WTC11 (cell line): ENCODE results near the gene GSTT2B. TPM values are rescaled to one million over a fixed set of nuclear protein-coding genes. Genes with fewer than 3 reads are reported as not detected.
"Not testable (repeated sequence)": the region's sequence is repeated elsewhere in the genome, so short reads cannot be mapped to it uniquely, and the experiment has no call there.

Experiments
- ATAC-seq: fragments of 200-7000 bp; cut with Tn5 transposase; 2 replicates; pipeline ENCODE4 v1.10.0; 2021; ENCODE audit warnings: mild to moderate bottlenecking, moderate library complexity
- CTCF ChIA-PET: fragments of 300-600 bp; sonication (Branson Sonifier 250); formaldehyde crosslinking; loops from one replicate; lab custom pipeline; 2021; ENCODE audit warnings: antibody characterized with exemption; lab: Charles Lee
- POLR2A ChIA-PET: fragments of 350-600 bp; sonication (Branson Sonifier 250); formaldehyde crosslinking; loops from one replicate; lab custom pipeline; 2021; ENCODE audit warnings: antibody characterized with exemption; lab: Charles Lee
- DNase-seq: peaks from one replicate; pipeline ENCODE4 v3.0.0; 2021; ENCODE audit warnings: low spot score
- H3K27ac Mint-ChIP-seq: 2 replicates; pipeline ENCODE4 v1.8.0; 2021; ENCODE audit warnings: mixed read lengths
- H3K27me3 Mint-ChIP-seq: 2 replicates; pipeline ENCODE4 v1.8.0; 2021; ENCODE audit warnings: low read depth, mild to moderate bottlenecking, moderate library complexity, mixed read lengths
- H3K36me3 Mint-ChIP-seq: 2 replicates; pipeline ENCODE4 v1.8.0; 2021; ENCODE audit warnings: mixed read lengths
- H3K4me1 Mint-ChIP-seq: 2 replicates; pipeline ENCODE4 v1.8.0; 2022; ENCODE audit warnings: mixed read lengths
- H3K4me3 Mint-ChIP-seq: 2 replicates; pipeline ENCODE4 v1.8.0; 2021; ENCODE audit warnings: mild to moderate bottlenecking, moderate library complexity, mixed read lengths
- H3K9me3 Mint-ChIP-seq: 2 replicates; pipeline ENCODE4 v1.8.0; 2021; ENCODE audit warnings: mixed read lengths
- AFF4 ChIP-seq: sonication (generic); formaldehyde crosslinking; IDR thresholded peaks from 2 replicates; pipeline ENCODE4 v1.8.1; 2023; ENCODE audit warnings: mild to moderate bottlenecking, missing genetic modification reagents, borderline replicate concordance
- GTF2I ChIP-seq: fragments of 250-450 bp; sonication (Bioruptor Pico); conservative IDR thresholded peaks from 2 replicates; pipeline ENCODE4 v1.4.0; 2021; ENCODE audit warnings: mild to moderate bottlenecking
- JAZF1 ChIP-seq: fragments of 250-450 bp; sonication (Bioruptor Pico); IDR thresholded peaks from 2 replicates; pipeline ENCODE4 v1.9.0; 2021; ENCODE audit warnings: moderate library complexity, mild to moderate bottlenecking, inconsistent platforms
- JUN ChIP-seq: sonication (generic); formaldehyde crosslinking; IDR thresholded peaks from 2 replicates; pipeline ENCODE4 v1.8.0; 2023; ENCODE audit warnings: mild to moderate bottlenecking, missing genetic modification reagents
- ZNF121 ChIP-seq: sonication (generic); formaldehyde crosslinking; IDR thresholded peaks from 2 replicates; pipeline ENCODE4 v1.8.0; 2023; ENCODE audit warnings: missing genetic modification reagents
- ZNF219 ChIP-seq: sonication (generic); formaldehyde crosslinking; IDR thresholded peaks from 2 replicates; pipeline ENCODE4 v1.8.0; 2023; ENCODE audit warnings: missing genetic modification reagents, mild to moderate bottlenecking, borderline replicate concordance
- total RNA-seq: library from RNA; stranded (reverse); gene quantifications from 3 replicates; pipeline ENCODE4 v1.2.3, GENCODE V29; 2021
- TF ChIP-seq, protein P1 (sequence below): fragments of 250-450 bp; sonication (Bioruptor Pico); conservative IDR thresholded peaks from 2 replicates; pipeline ENCODE4 v1.9.0; 2021; ENCODE audit warnings: mild to moderate bottlenecking
- TF ChIP-seq, protein P2 (sequence below): sonication (generic); formaldehyde crosslinking; IDR thresholded peaks from 2 replicates; pipeline ENCODE4 v1.8.1; 2023; ENCODE audit warnings: mild to moderate bottlenecking, missing genetic modification reagents, moderate library complexity

GSTT2B gene
- total RNA-seq, 1 experiment from 2014 or later = 16.6 TPM

DNA sequence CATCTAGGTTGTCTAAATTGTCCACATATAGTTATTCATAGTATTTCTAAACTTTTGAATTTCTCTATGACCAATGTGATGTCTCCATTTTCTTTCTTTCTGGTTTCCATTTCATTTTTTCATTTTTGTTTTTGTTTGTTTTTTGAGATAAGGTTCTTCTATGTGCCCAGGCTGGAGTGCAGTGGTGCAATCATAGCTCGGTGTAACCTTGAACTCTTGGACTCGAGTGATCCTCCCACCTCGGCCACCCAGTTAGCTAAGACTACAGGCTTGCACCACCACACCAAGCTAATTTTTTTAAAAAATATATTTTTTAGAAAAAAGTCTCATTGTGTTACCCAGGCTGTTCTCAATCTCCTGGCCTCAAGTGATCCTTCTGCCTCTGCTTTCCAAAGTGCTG, 36.1 kb upstream of the GSTT2B start (continued):
- TF ChIP-seq, protein P1, sequence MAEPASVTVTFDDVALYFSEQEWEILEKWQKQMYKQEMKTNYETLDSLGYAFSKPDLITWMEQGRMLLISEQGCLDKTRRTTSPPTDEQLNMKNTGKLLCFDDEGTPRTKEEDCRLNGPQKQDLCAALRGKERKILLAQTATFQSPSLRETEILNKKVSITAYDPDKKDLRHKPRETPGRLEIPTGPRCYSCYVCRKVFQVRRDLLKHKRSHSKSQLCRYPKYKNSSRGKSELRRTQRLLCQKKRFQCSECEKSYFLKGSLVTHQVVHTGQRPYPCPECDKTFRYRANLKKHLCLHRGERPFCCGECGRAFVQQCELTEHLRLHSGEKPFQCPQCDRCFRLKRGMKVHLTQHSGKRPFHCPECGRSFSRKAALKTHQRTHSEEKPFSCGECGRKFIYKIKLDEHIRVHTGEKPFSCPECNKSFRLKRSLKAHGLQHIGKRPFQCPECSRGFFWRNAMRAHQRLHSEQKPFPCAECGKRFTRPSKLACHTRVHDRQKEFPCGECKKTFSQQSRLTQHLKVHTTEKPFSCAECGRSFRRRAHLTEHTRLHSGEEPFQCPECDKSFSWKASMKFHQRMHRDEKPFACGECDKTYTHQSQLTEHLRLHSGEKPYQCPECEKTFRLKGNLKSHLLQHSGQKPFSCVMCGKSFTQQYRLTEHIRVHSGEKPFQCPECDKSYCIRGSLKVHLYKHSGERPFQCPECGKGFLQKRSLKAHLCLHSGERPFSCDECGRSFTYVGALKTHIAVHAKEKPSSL = no peak
- TF ChIP-seq AFF4 (CRISPR knock-in tag) = no peak
- TF ChIP-seq JUN (CRISPR knock-in tag) = no peak
- TF ChIP-seq JAZF1 = no peak
- no peak for TF ChIP-seq ZNF219 (CRISPR knock-in tag)
- no peak for TF ChIP-seq ZNF121 (CRISPR knock-in tag)
- no peak for TF ChIP-seq GTF2I (CRISPR knock-in tag)

GRCh38 chr22:23993581-23994177, 32.7 kb upstream of the GSTT2B start:
- H3K4me3 Mint-ChIP-seq, H3K4me1 Mint-ChIP-seq, DNase-seq, CTCF ChIA-PET, H3K9me3 Mint-ChIP-seq, ATAC-seq, H3K27ac Mint-ChIP-seq, H3K36me3 Mint-ChIP-seq, POLR2A ChIA-PET: not testable (repeated sequence)
- TF ChIP-seq, protein P2, sequence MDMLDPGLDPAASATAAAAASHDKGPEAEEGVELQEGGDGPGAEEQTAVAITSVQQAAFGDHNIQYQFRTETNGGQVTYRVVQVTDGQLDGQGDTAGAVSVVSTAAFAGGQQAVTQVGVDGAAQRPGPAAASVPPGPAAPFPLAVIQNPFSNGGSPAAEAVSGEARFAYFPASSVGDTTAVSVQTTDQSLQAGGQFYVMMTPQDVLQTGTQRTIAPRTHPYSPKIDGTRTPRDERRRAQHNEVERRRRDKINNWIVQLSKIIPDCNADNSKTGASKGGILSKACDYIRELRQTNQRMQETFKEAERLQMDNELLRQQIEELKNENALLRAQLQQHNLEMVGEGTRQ (CRISPR knock-in tag) = peak; percentile 55
- peaks cover 18% of the 10 kb centered on the region for H3K27me3 Mint-ChIP-seq

DNA sequence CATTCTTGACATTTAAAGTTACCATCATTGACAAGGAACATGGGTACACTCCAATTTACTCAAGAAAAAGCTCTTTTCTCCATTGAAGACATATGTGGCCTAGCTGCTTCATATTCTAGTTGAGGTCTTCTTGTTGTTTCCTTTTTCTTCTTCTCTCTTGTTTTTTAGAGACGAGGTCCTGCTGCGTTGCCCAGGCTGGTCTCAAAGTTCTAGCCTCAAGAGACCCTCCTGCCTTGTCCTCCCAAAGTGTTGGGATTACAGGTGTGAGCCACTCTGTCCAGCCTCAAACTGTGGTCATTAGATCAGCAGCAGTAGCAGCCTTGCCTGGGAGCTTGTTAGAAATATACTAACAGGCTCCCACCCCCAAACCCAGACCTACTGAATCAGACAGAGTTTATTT, 32.1 kb upstream of the GSTT2B start:
- H3K9me3 Mint-ChIP-seq, H3K4me1 Mint-ChIP-seq, ATAC-seq, CTCF ChIA-PET, H3K4me3 Mint-ChIP-seq, H3K27ac Mint-ChIP-seq, DNase-seq, POLR2A ChIA-PET, H3K36me3 Mint-ChIP-seq: not testable (repeated sequence)
- peaks cover 18% of the 10 kb centered on the region for H3K27me3 Mint-ChIP-seq

DNA sequence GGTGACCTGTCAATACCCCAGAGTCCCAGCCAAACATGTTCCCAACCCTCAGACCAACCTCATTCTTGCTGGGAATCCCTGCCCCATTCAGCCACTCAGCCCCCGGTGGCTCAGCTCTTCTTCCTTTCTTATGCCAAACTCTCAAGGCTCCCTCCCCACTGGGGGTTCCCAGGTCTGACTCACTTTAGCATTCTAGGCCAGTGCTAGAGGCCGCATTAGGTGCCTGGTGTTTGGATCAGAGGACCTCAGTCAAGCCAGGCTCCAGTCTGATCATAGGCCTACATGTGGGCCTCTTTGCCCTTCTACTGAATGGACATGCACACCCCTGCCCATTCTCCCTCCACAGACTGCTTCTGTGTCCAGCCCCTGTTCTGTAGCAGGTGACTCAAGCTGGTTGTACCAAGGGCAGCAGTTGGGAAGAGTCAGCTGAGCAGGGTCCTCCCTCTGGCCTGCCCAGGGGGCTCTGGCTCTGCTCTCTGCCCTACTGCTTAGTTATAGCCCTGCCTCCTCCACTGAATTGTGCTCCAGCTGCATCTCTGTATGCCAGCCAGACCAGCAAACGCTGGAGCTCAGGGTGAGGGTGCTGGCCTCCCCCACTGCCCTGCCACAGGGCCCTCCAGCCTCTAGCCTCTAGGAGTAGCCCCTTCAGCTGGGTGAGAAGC, 28.7 kb upstream of the GSTT2B start:
- ATAC-seq = peak; percentile 68
- Mint-ChIP-seq H3K9me3 (peaks cover 21% of the 10 kb centered on the region), H3K4me1 (peaks cover 20% of the 10 kb centered on the region)
- CTCF ChIA-PET = interaction anchor here (0.7 kb wide), 1 partner anchor 190 kb away, joined by 3 read pairs; no protein-coding TSS in a partner anchor
- POLR2A ChIA-PET, DNase-seq, H3K27me3 Mint-ChIP-seq, H3K4me3 Mint-ChIP-seq, H3K36me3 Mint-ChIP-seq, H3K27ac Mint-ChIP-seq: not testable (repeated sequence)

GRCh38 chr22:23986538-23987178, 25.7 kb upstream of the GSTT2B start:
- H3K4me3 Mint-ChIP-seq, H3K36me3 Mint-ChIP-seq, DNase-seq, H3K27me3 Mint-ChIP-seq, POLR2A ChIA-PET, CTCF ChIA-PET, ATAC-seq, H3K27ac Mint-ChIP-seq: not testable (repeated sequence)
- H3K9me3 Mint-ChIP-seq = peaks cover 21% of the 10 kb centered on the region
- peaks cover 23% of the 10 kb centered on the region for H3K4me1 Mint-ChIP-seq
